ENCODE results near the gene SLAIN2.

GRCh38 chr4:48446642-48447041 is 105.3 kb downstream of the SLAIN2 start:
- TF ChIP-seq CTCF (IDR thresholded peaks at IDR 0.05) (no peak), EP300 (IDR thresholded peaks at IDR 0.05) (no peak), POLR2A (IDR thresholded peaks at IDR 0.05) (no peak)
